SK-N-SH treated with all-trans-retinoic acid at 6 μM for 48 hours (cell line): ENCODE measurements around the gene ADARB2.

Experiments
- ARNTL ChIP-seq: fragments of 450-650 bp; formaldehyde crosslinking; IDR thresholded peaks from 2 replicates; pipeline ENCODE4 v1.5.0; 2020; ENCODE audit warnings: low read depth, mild to moderate bottlenecking, moderate library complexity, borderline replicate concordance
- PATZ1 ChIP-seq: fragments of 250-450 bp; sonication (Bioruptor Pico); IDR thresholded peaks from 2 replicates; pipeline ENCODE4 v1.8.0; 2020; ENCODE audit warnings: mild to moderate bottlenecking, moderate library complexity, borderline replicate concordance
- POU6F1 ChIP-seq: fragments of 250-450 bp; sonication (Bioruptor Pico); IDR thresholded peaks from 2 replicates; pipeline ENCODE4 v1.8.0; 2021; ENCODE audit warnings: low read depth, mild to moderate bottlenecking, moderate library complexity, borderline replicate concordance
- ZNF8 ChIP-seq: fragments of 450-650 bp; formaldehyde crosslinking; IDR thresholded peaks from 2 replicates; pipeline ENCODE4 v1.5.0; 2020; ENCODE audit warnings: mild to moderate bottlenecking, moderate library complexity

DNA sequence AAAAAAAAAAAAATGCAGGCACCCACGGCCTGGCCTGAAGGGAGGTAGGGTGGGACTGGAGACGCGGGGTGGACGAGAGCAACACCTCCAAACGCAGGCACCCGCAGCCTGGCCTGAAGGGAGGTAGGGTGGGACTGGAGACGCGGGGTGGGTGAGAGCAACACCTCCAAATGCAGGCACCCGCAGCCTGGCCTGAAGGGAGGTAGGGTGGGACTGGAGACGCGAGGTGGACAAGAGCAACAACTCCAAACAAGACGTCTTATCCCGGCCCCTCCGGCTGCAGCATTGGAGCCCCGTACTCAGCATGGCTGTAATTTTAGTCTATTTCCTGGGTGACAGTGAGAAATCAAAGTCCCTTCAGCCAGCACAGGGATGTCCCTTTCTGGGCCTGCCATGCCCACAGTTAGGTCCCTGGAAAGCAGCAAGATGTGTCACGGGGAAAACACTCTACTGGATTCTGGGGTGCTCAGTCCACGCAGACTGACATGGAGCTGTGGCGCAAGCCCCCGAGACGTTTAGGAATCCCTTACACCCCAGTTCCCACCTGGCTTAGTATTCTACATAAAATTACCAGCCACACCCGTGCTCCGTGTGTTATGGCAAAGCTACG lies 561.3 kb downstream of the ADARB2 start:
- TF ChIP-seq POU6F1 (CRISPR knock-in tag), result no peak
- no peak for TF ChIP-seq ZNF8 (CRISPR knock-in tag)
- TF ChIP-seq PATZ1 (CRISPR knock-in tag), result no peak
- TF ChIP-seq ARNTL, result no peak
